HG03520 (cell line): ENCODE results near the gene RELN.

Experiments
- ATAC-seq: cut with Tn5 transposase; IDR thresholded peaks from one replicate; pipeline ENCODE4 v1.9.1; 2021; ENCODE audit warnings: mild to moderate bottlenecking, moderate library complexity; ENCODE audit not compliant: unreplicated experiment

The RELN gene

DNA sequence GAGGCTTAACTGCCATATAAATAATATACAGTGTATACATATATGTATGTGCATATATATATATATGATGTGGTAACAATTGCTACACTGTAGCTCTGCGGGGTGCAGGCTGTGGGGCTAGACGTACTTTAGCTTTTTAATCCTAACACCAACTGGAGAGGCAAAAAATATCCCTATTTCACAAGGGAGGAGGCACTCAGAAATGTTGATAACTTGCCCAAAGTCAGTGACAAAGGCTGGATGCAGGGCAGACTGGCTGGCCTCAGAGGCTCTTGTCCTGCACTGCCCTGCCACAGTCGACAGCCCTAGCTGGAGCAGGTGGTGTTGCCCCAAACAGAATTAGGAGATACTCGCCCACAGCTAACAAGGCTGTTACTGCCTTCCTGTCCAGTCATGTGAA is 1.5 kb upstream of the RELN start:
- ATAC-seq, result no peak

GRCh38 chr7:103989785-103990767 is 618 bp upstream of the RELN start:
- no peak for ATAC-seq

DNA sequence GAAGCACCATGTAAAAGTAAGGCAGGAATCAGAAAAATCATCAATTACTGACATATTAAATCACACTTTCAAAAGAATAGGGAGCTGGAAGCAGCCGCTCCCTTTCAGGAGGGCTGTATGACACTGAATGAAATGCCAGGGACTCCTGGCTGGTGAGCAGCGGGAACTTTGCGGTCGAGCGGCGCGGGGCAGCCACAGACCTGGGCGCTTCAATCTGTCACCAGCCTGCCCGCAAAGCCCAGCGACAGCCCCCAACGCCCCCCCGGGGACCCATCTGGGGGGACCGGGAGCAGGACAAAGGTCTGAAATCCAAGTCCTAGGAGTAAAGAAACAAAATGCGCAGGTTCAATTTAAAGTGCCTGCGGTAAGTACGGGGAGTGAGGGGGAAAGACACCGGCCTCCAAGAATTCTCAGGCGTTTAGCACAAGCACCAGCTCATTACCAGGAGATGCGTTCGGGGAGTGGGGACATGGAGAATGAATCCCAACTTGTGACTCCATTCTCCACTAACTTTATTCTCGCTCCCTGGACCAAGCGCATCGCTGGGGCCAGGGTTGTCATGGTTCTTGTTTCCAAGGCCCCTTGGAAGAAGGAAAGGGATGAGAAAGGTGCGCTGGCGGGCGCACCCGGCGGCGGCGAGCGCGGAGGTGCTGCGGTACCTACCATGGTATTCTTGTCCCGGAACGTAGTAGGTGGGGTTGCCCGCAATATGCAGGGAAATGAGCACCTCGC is 824 bp downstream of the RELN start:
- ATAC-seq, result no peak

GRCh38 chr7:103987451-103987850 is 2.0 kb downstream of the RELN start:
- ATAC-seq, result no peak

GRCh38 chr7:103985565-103986126 is 3.8 kb downstream of the RELN start:
- ATAC-seq, result no peak

DNA sequence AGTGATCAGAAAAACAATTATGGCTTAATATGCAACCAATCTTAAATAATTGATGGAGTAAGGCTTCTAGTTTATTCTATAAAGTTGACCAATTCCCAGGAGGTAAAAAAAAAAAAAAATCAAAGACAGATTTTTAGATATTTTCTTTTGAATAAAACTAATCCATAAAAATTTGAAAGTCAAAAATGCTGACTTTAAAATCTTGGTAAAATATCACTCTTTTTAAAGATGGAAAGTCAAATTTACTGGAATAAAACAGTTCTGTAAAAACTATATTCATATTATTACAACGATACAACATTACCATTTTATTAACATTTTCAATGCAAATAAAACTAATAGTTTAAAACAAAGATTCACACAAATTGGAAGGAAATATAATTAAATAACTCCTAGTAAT is 5.4 kb downstream of the RELN start:
- ATAC-seq, result no peak

DNA sequence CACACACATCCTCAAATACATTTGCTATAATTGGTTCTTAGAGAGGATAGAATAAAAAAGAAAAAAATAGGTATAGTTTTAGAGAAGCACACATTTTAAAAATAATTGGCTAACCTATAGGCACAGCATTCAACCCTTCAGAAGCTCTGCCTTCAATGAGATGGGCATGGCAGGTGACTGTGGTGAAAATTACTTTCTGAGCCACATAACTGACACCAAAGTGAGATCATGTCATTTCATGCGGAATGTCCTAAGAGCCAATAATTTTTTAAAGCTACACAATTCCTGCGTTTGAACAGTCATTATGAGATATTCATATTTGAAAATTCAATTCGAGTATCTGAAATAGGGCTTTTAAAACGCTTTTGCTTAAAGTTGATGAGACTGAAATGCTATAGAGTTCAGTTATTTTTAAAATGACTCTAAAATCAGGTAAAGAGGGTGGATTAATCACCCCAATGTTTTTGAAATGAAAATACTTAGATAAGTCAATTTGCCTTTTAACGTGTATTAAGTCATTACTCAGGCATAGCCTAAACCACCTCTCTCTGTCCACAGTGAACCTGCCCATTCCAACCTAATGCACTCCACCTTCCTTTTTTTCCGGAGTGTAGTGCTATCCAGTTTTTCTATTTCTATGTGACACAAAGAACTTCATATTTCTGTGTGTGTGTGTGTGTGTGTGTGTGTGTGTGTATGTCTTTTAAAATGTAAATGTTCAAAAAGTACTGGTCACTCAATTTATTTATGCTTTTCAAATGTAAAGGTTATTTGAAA is 6.1 kb downstream of the RELN start:
- ATAC-seq, result no peak

GRCh38 chr7:103981003-103981423 is 8.4 kb downstream of the RELN start:
- no peak for ATAC-seq

DNA sequence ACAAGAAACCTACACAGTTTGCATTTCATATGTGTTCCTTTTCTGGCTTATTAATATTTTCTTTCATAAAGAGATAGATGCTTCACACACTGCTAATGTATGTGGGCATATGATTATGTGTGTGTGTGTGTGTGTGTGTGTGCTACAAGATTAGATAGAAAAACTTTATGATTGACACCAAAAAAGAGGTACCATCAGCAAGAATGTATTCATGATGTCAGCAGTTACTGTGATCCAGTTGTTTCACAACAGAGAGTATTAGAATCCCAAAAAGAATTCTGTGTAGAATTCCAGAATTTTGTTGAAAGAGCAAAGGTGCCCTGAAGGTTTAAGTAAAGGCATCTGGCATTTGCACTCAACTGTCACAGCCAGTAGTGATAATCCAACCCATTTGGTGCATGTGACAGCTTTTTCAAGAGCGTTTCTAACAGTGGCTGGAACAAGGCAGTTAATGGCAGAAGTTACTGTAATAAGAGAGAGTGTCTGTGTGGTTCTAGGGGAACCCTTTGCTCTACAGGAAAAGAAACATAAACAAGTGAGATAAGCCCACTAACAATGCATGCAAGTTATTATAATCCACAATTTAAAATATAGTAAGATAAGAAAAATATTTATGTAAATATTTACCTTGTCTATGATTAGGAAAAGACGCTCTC is 16.6 kb downstream of the RELN start:
- ATAC-seq, result no peak

- no peak for ATAC-seq
Measured at GRCh38 chr7:103967401-103967800, 22.1 kb downstream of the RELN start.

GRCh38 chr7:103966593-103967277 is 22.7 kb downstream of the RELN start:
- no peak for ATAC-seq

DNA sequence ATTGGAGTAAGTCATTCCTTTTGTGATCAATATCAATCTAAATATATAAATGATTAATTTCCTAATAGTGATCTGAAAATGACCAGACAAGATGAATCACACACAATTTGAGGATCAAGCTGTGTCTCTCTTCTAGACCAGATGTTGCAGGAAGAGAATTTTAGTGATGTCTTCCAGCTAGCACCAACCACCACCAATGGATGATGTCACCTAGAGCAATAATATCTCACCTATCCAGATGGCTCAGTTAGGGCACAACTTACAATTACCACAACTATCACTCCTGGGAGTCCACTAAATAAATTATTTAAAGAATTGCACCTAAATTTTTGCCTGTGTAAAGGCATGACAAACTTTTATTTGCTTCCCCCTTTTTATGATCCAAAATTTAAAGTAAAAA is 25.2 kb downstream of the RELN start:
- ATAC-seq, result no peak

GRCh38 chr7:103962070-103962469 is 27.4 kb downstream of the RELN start:
- no peak for ATAC-seq

DNA sequence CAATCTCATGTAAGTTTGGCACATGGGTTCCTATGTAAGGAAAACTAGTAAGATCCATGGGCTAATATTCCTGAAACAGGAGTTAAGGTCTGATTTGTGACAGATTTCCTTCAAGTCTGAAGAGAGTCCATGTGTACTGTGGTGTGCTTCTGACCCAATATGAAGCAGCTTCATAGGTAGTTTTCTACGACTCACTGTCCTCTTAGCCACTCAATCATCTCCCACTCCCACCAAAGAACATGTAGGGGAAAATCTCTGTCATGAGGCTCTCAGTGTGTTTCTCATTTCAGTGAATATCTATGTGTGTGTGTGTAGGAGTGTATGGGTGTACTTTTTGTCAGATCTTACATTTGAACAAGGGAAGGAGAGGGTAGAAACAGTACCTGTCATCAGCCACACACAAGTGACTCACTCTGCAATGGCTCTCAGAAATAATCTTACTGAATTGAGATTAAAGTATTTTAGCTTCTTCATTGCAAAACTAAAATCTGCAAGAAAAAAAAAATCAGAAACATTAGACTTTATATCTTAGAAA is 31.1 kb downstream of the RELN start:
- no peak for ATAC-seq

DNA sequence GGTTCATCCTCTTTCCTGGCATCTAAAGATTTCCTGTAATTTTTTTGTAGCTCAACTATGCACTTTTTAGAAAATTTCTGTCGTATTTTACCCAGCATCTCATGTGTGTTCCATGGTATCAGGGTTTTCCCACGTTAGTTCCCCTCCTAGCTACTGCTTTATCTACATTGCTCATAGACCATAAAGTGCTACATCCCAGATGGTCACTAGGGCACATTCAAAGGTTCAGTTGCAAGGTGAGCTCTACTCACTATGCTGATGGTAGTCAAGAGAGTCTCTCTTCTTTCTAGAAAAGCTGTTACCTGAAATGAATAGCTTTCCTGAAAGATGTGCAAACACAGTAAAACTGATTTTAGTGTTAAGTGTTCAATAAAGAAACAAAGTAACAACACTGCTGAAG is 33.5 kb downstream of the RELN start:
- ATAC-seq, result no peak

DNA sequence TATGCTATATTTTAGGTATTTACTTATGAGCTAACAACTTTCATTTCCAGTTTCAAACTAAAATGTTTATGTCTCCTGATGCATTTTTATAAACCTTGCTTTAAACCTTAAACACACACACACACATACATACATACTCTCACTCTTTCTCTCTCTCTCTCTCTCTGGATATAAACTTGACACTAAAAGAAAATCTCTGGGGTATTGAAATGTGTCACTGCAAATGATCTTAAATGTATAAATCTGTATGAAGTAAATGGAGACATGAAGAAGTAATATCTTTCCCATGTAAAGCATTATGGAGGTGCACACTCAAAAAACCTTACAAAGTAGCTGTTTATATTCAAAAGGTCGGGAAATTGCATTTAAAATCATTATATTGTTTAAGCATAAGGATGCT is 37.0 kb downstream of the RELN start:
- no peak for ATAC-seq

- no peak for ATAC-seq
Measured at GRCh38 chr7:103951311-103951710, 38.1 kb downstream of the RELN start.

DNA sequence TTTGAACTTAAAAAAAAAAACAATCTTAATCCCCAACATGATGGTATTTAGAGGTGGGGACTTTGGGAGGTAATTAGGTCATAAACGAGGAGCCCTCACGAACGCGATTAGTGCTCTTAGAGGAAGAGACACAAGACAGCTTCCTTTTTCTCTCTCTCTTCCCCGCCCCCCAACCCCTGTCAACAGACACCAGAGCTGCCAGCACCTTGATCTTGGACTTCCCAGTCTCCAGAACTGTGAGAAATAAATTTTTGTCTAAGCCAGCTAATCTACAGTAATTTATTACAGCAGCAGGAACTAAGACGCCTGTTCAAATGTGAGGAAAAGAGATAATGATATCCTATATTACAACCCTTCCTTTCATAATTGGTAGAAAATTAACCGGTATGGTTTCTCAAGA is 40.1 kb downstream of the RELN start:
- ATAC-seq, result no peak

GRCh38 chr7:103947026-103947655 is 42.3 kb downstream of the RELN start:
- no peak for ATAC-seq
